Breast epithelium (tissue), 4 donors: ENCODE results near the gene ARHGAP30. TPM values are rescaled to one million over a fixed set of nuclear protein-coding genes. Genes with fewer than 3 reads are reported as not detected.

Experiments used
- DNase-seq, 2 donors: peaks; one replicate each; pipeline ENCODE4 v3.0.0-alpha.2; 2019; ENCODE audit warnings: low spot score in 2 of 2
- H3K27ac ChIP-seq, 2 donors: fragments of 200-600 bp; sonication (generic) in 1 of 2; one replicate each; pipeline ENCODE4 v1.5.1; 2016 to 2019; ENCODE audit warnings: mild to moderate bottlenecking in 1 of 2
- H3K27me3 ChIP-seq, 2 donors: fragments of 200-600 bp; sonication (generic) in 1 of 2; one replicate each; pipeline versions ENCODE4 v1.5.1 to v1.6.0; 2017 to 2019; ENCODE audit warnings: control low read depth in 1 of 2, mild to moderate bottlenecking in 1 of 2
- H3K36me3 ChIP-seq: fragments of 200-600 bp; one replicate; pipeline ENCODE4 v1.5.1; 2019
- H3K4me1 ChIP-seq, 2 donors: fragments of 200-600 bp; sonication (generic); one replicate each; pipeline ENCODE4 v1.5.1; 2016 to 2019; ENCODE audit warnings: control low read depth in 1 of 2
- H3K4me3 ChIP-seq, 3 donors: fragments of 200-600 bp; sonication (generic); 1 replicate in 2 of 3; 2 replicates in 1 of 3; pipeline ENCODE4 v1.5.1; 2016 to 2019; ENCODE audit warnings: mild to moderate bottlenecking in 3 of 3, moderate library complexity in 2 of 3
- H3K9me3 ChIP-seq, 2 donors: fragments of 200-600 bp; sonication (generic) in 1 of 2; one replicate each; pipeline ENCODE4 v1.5.1; 2016 to 2019; ENCODE audit warnings: control low read depth in 1 of 2
- CTCF ChIP-seq, 3 donors: fragments of 450-650 bp; IDR thresholded peaks; one replicate each; pipeline ENCODE4 v1.5.1; 2016 to 2017; ENCODE audit warnings: antibody characterized with exemption in 3 of 3, mild to moderate bottlenecking in 3 of 3, moderate library complexity in 3 of 3
- POLR2A ChIP-seq: fragments of 450-650 bp; IDR thresholded peaks from one replicate; pipeline ENCODE4 v1.6.1; 2016; ENCODE audit warnings: antibody characterized with exemption, mild to moderate bottlenecking, moderate library complexity
- POLR2AphosphoS5 ChIP-seq, 3 donors: sonication (generic); formaldehyde crosslinking; IDR thresholded peaks; one replicate each; pipeline ENCODE4 v1.6.1; 2017; ENCODE audit warnings: antibody characterized with exemption in 3 of 3
- intact Hi-C: fragments of 100-400 bp; cut with DNase I; formaldehyde crosslinking; loops from one replicate; pipeline ENCODE4 v1.15.1; 2023; ENCODE audit warnings: low total_unique reads
- total RNA-seq, 3 donors: library from RNA; depleted of rRNA; stranded (reverse); fragments of >200 nt; gene quantifications; one replicate each; pipeline ENCODE4 v1.1.0, GENCODE V29; 2016

Gene ARHGAP30
- total RNA-seq, 3 donors from 2014 or later = 5.2 to 16.5 (median 7.9) TPM

GRCh38 chr1:161076410-161076809 lies 6.7 kb upstream of the ARHGAP30 start:
- H3K4me3 ChIP-seq = no peak overlapping the region
- no peak for TF ChIP-seq POLR2A
- no peak for TF ChIP-seq POLR2AphosphoS5 (IDR thresholded peaks at IDR 0.05)
- TF ChIP-seq CTCF (IDR thresholded peaks at IDR 0.05) = no peak
- no peak for DNase-seq
- intact Hi-C loops = no loop called here
- H3K36me3 ChIP-seq = no peaks in the 10 kb centered on the region
- H3K27me3 ChIP-seq = no peaks in the 10 kb centered on the region
- no peaks in the 10 kb centered on the region for H3K4me1 ChIP-seq
- no peaks in the 10 kb centered on the region for H3K9me3 ChIP-seq
- no peak overlapping the region for H3K27ac ChIP-seq

GRCh38 chr1:161074676-161075368 lies 5.1 kb upstream of the ARHGAP30 start:
- no peaks in the 10 kb centered on the region for H3K36me3 ChIP-seq
- TF ChIP-seq POLR2AphosphoS5 (IDR thresholded peaks at IDR 0.05) = no peak
- H3K4me1 ChIP-seq = no peaks in the 10 kb centered on the region
- H3K9me3 ChIP-seq = no peaks in the 10 kb centered on the region
- DNase-seq = peak in 1 of 2 donors; percentile 78
- intact Hi-C loops = no loop called here
- H3K4me3 ChIP-seq = no peak overlapping the region
- no peaks in the 10 kb centered on the region for H3K27me3 ChIP-seq
- peak overlapping the region; percentile 45 to 63 for H3K27ac ChIP-seq

- no peaks in the 10 kb centered on the region for H3K9me3 ChIP-seq
- intact Hi-C loops = no loop called here
- H3K27ac ChIP-seq = peak overlapping the region in 1 of 2 donors; percentile 63
- no peak for TF ChIP-seq POLR2AphosphoS5 (IDR thresholded peaks at IDR 0.05)
- no peak for TF ChIP-seq CTCF (IDR thresholded peaks at IDR 0.05)
- TF ChIP-seq POLR2A = no peak
- DNase-seq = peak in 1 of 2 donors; percentile 69
- H3K4me1 ChIP-seq = no peaks in the 10 kb centered on the region
- H3K4me3 ChIP-seq = no peak overlapping the region
- no peaks in the 10 kb centered on the region for H3K36me3 ChIP-seq
- no peaks in the 10 kb centered on the region for H3K27me3 ChIP-seq
Observed at GRCh38 chr1:161073474-161074121, 3.9 kb upstream of the ARHGAP30 start.

- TF ChIP-seq POLR2A (no peak), CTCF (IDR thresholded peaks at IDR 0.05) (no peak), POLR2AphosphoS5 (IDR thresholded peaks at IDR 0.05) (no peak)
- H3K9me3 ChIP-seq = no peaks in the 10 kb centered on the region
- H3K36me3 ChIP-seq = no peaks in the 10 kb centered on the region
- H3K27ac ChIP-seq = no peak overlapping the region
- DNase-seq = no peak
- H3K27me3 ChIP-seq = no peaks in the 10 kb centered on the region
- H3K4me3 ChIP-seq = no peak overlapping the region
- intact Hi-C loops = no loop called here
- H3K4me1 ChIP-seq = no peaks in the 10 kb centered on the region
Observed at GRCh38 chr1:161072751-161073449, 3.2 kb upstream of the ARHGAP30 start.

GRCh38 chr1:161071886-161072371 lies 2.2 kb upstream of the ARHGAP30 start:
- peak in 1 of 2 donors; percentile 55 for DNase-seq

More at GRCh38 chr1:161071886-161072371, 2.2 kb upstream of the ARHGAP30 start:
- Histone ChIP-seq H3K9me3 (no peaks in the 10 kb centered on the region), H3K27ac (no peak overlapping the region), H3K36me3 (no peaks in the 10 kb centered on the region), H3K27me3 (no peaks in the 10 kb centered on the region), H3K4me3 (no peak overlapping the region), H3K4me1 (no peaks in the 10 kb centered on the region)
- intact Hi-C loops = no loop called here
- no peak for TF ChIP-seq POLR2A
- TF ChIP-seq POLR2AphosphoS5 (IDR thresholded peaks at IDR 0.05) = no peak
- peak; percentile 51 to 67 (median 59) for TF ChIP-seq CTCF (IDR thresholded peaks at IDR 0.05)
